HG02759 (cell line): ENCODE results near the gene IGF2R.
"Not testable (repeated sequence)": the region's sequence is repeated elsewhere in the genome, so short reads cannot be mapped to it uniquely, and the experiment has no call there.

Source experiments
- ATAC-seq: cut with Tn5 transposase; IDR thresholded peaks from one replicate; pipeline ENCODE4 v1.9.1; 2021; ENCODE audit warnings: mild to moderate bottlenecking, moderate library complexity; ENCODE audit not compliant: unreplicated experiment

The IGF2R gene

DNA sequence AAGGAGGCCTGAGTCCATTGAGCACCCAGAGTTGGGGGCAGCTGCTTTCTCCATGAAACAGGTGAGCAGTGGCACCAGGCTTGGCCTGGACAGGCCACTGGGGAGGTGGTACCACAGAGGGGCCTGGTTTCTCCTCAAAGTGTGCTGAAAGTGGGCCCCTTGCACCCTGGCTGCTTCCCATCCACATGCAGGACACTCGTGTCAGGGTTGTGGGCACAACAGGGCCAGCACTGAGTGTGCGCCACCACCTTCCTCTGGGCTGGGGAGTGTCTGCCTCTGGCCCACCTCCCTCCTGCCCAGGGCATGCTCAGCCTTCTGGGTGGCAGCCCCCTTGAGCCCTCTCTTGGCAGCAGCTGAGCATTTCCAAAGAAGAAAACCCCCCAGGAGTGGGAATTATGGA is 147.5 kb downstream of the IGF2R start:
- ATAC-seq = no peak

GRCh38 chr6:160117137-160117536 is 148.3 kb downstream of the IGF2R start:
- no peak for ATAC-seq

DNA sequence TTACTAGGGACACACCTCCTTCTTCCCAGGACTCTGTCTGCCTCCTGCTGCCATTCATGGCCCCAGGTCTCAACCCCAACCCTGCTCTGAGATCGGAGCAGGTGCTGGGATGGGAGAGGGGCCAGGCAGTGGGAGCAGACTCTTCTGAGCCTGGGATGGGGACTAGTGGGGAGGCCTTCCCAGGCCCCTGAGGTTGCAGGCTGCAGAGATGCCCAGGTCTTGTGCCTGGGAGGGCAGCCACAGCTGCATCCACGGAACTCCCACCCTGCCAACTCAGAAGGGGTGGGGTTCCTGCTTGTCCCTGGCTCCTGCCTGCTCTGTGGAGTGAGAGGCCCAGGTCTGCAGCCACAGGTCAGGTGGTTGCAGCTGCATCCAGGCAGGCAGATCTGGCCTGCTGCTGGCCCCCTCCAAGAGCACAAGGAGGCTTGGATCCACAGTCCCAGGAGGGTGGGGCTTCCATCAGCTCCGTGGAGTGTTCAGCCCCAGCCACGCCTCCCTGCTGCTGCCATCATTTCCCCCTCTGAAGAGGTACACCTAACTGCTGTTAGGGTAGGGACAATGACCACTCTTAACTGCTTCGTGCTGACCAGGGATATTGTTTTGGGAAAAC is 149.8 kb downstream of the IGF2R start:
- ATAC-seq = no peak

DNA sequence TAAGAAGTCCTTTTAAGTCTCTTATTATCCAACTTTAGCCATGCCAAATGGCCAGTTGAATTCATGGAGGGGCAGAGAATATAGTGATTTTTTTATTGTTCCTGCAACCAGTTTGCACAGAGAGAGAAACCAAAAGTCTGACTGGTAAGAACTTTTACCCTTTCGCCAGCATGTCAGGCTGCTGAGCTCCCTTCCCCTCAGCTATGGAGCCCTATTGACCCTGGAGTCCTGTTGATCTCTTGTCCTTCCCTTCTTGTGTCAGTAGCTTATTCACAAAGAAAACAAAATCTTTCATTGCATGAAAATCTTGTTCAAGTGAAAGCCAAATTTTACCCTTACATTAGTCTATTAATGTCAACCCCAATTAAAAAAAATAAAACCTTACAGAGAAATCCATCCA is 151.2 kb downstream of the IGF2R start:
- ATAC-seq = no peak

GRCh38 chr6:160121558-160121957 is 152.7 kb downstream of the IGF2R start, which contains the start of gene SLC22A1:
Gene SLC22A1 (plus strand): TSS chr6:160121815. CDS start chr6:160121936, 121 bp downstream.
- no peak for ATAC-seq

- no peak for ATAC-seq
Observed at GRCh38 chr6:160121981-160122380, 153.1 kb downstream of the IGF2R start.

- no peak for ATAC-seq
Observed at GRCh38 chr6:160122744-160123143, 153.9 kb downstream of the IGF2R start.

DNA sequence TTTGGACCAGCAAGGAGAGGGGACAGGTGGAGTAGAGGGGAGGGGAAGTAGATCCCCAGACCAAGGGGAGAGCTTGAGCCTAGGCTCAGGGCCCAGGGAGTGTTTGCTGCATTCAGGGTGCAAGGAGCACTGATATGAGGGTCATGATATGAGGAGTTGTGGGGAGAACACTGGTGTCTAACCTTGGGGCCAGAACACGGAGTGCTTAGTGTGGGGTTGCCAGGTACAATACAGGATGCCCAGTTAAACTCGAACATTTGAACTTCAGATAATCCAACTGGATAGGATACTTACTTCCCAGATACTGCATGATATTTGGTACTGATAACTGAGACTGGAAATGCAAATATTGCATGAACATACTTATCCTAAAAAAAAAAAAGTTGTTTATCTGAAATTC is 155.1 kb downstream of the IGF2R start:
- ATAC-seq = no peak

DNA sequence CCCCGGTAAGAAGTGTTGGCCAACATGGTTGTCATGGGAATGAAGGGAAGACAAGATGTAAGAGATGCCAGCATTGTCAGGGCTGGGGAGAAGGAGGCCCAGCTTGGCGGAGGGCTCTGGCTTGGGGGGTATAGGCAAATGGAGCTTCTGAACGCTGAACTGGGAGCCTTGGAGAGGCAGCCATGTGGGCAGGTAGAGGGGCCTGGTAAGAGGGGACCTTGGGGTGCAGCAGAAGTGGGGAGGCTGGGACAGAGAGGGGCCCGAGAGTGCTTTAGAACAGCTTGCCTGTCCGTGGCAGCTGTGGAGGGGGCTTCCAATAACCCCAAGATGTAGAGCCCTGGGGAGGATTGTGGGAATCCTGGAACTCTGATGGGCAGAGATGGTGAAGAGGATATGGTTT is 155.7 kb downstream of the IGF2R start:
- no peak for ATAC-seq

- ATAC-seq = not testable (repeated sequence)
Observed at GRCh38 chr6:160125105-160125504, 156.2 kb downstream of the IGF2R start.

GRCh38 chr6:160127270-160128124 is 158.6 kb downstream of the IGF2R start:
- no peak for ATAC-seq

DNA sequence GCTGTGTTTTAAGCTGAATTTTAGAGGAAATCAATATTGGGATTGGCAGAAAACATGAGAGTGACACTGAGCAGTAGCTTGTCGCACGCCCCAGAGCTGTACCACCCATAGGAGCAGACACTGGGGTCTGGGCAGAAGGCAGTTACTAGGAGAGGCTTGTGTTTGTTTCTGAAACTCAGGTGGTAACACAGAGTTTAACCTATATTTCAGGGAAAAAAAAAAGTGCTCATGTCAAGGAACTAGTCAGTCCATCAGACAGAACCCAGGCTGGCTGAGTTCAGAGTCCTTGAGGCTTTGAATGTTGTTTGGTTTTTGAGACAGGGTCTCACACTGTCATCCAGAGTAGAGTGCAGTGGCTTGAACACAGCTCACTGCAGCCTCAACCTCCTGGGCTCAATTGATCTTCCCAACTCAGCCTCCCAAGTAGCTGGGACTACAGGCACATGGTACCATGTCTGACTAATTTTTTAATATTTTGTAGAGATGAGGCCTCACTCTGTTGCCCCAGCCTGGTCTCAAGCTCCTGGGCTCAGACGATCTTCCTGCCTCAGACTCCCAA is 159.3 kb downstream of the IGF2R start:
- no peak for ATAC-seq

GRCh38 chr6:160128879-160129516 is 160.1 kb downstream of the IGF2R start:
- ATAC-seq = no peak

DNA sequence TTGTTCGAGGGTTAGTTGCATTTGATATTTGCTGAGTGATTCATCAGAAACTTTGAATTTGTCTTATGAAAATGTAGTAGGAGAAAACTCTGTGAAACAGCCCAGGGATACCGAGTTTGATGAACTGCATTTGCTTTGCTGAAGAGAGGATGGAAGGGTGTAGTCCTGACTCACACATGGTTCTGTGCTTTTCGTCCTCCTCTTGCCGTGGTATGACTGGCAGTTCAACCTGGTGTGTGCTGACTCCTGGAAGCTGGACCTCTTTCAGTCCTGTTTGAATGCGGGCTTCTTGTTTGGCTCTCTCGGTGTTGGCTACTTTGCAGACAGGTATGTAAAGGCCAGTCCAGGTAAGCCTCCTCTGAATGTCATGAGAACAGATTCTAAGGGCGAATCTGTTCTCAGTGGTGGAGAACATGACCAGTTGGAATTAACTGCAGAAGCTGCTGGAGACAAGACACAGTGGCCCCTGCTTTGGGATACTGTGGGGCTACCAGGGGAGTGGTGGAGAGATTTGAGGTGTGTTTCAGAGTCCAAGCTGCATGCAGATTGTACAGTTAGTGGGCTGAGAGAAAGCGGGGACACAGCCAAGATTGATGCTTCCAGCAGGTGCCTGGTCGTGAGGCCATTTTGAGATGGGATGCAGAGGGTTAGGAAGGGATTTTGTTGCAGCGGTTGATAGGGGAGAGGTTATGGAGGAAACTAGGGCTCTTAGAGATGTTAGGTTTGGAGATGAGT is 161.2 kb downstream of the IGF2R start:
- ATAC-seq = no peak

- no peak for ATAC-seq
Observed at GRCh38 chr6:160130729-160131484, 162.0 kb downstream of the IGF2R start.

- no peak for ATAC-seq
Observed at GRCh38 chr6:160131636-160132296, 162.9 kb downstream of the IGF2R start.

- no peak for ATAC-seq
Observed at GRCh38 chr6:160132297-160132637, 163.4 kb downstream of the IGF2R start.

GRCh38 chr6:160132776-160133338 is 164.0 kb downstream of the IGF2R start:
- ATAC-seq = no peak
